ENCODE measurements around the gene MAGI3. TPM values are rescaled to one million over a fixed set of nuclear protein-coding genes. Genes with fewer than 3 reads are reported as not detected.

The MAGI3 gene
- total RNA-seq, 3 donors from 2014 or later (not counting 1 experiment from before 2014, with no cell fraction given), result 0.61 to 1.6 (median 0.66) TPM

DNA sequence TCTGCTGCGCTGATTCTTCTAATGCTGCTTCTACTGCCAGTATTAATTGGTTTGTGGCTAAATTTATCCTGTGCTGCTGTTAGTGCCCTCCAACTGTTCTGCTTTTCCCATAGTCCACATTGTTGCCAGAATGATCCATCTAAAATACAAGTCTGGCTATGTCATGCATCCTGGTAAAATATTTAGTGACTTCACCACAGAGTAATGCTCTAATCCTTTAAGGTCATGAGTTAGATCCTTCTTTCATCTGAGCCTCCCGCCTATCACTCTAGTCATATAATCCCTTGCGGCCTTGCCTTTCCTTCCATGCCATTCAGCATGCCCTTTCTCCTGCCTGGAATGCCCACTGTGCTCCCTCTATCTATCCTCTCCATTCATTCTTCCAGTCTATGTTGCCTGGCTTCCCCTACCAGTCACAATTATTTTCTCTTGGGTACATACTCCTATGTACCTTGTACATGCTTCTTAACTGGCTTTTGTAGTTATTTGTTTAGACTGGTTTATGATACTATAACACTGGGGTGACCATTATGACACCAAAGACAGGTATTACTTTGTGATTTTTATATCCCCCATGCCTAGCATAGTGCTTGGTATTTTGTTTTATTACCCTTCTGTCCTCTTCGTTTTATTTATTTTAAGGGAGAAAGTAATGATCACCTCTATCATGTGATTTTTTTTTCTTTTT, 144.0 kb downstream of the MAGI3 start:
- DNase-seq, result no peak
- Histone ChIP-seq H3K9me3 (ENCODE audit: control insufficient read depth, insufficient read depth, low read length) (no peaks in the 10 kb centered on the region), H3K27ac (ENCODE audit: low read length) (no peak overlapping the region), H3K36me3 (ENCODE audit: control insufficient read depth, insufficient read depth, low read length) (no peaks in the 10 kb centered on the region), H3K4me1 (ENCODE audit: control insufficient read depth, insufficient read depth, low read length) (no peaks in the 10 kb centered on the region), H3K27me3 (ENCODE audit: control insufficient read depth, insufficient read depth, low read length) (no peaks in the 10 kb centered on the region), H3K4me3 (ENCODE audit: low read length) (no peak overlapping the region)
- H3K36me3 Mint-ChIP-seq, result no peaks in the 10 kb centered on the region
- peaks cover 0 to 10% of the 10 kb centered on the region in 2 donors for H3K27me3 Mint-ChIP-seq (ENCODE audit: low read depth in 2 of 2)
- no peak overlapping the region for H3K4me3 Mint-ChIP-seq
- H3K4me1 Mint-ChIP-seq, result no peaks in the 10 kb centered on the region
- intact Hi-C loops (cut with micrococcal nuclease), result no loop called here
- no peak overlapping the region for H3K27ac Mint-ChIP-seq
- WGBS (ENCODE audit: insufficient coverage), result 98% methylated on average over 3 of the region's 4 CpGs
- no peak for ATAC-seq
- TF ChIP-seq, protein P1, sequence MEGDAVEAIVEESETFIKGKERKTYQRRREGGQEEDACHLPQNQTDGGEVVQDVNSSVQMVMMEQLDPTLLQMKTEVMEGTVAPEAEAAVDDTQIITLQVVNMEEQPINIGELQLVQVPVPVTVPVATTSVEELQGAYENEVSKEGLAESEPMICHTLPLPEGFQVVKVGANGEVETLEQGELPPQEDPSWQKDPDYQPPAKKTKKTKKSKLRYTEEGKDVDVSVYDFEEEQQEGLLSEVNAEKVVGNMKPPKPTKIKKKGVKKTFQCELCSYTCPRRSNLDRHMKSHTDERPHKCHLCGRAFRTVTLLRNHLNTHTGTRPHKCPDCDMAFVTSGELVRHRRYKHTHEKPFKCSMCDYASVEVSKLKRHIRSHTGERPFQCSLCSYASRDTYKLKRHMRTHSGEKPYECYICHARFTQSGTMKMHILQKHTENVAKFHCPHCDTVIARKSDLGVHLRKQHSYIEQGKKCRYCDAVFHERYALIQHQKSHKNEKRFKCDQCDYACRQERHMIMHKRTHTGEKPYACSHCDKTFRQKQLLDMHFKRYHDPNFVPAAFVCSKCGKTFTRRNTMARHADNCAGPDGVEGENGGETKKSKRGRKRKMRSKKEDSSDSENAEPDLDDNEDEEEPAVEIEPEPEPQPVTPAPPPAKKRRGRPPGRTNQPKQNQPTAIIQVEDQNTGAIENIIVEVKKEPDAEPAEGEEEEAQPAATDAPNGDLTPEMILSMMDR (IDR thresholded peaks at IDR 0.05), result no peak
- H3K9me3 Mint-ChIP-seq, result no peaks in the 10 kb centered on the region

- Mint-ChIP-seq H3K4me3 (no peak overlapping the region), H3K27me3 (ENCODE audit: low read depth in 2 of 2) (peaks cover 0 to 10% of the 10 kb centered on the region in 2 donors), H3K36me3 (no peaks in the 10 kb centered on the region), H3K27ac (no peak overlapping the region), H3K4me1 (no peaks in the 10 kb centered on the region), H3K9me3 (no peaks in the 10 kb centered on the region)
- no peaks in the 10 kb centered on the region for H3K27me3 ChIP-seq (ENCODE audit: control insufficient read depth, insufficient read depth, low read length)
- H3K27ac ChIP-seq (ENCODE audit: low read length), result no peak overlapping the region
- TF ChIP-seq, protein P1 (IDR thresholded peaks at IDR 0.05), result no peak
- DNase-seq, result no peak
- H3K36me3 ChIP-seq (ENCODE audit: control insufficient read depth, insufficient read depth, low read length), result no peaks in the 10 kb centered on the region
- intact Hi-C loops (cut with micrococcal nuclease), result no loop called here
- no peaks in the 10 kb centered on the region for H3K4me1 ChIP-seq (ENCODE audit: control insufficient read depth, insufficient read depth, low read length)
- WGBS (ENCODE audit: insufficient coverage), result no CpG with 5 or more reads among the region's 1 CpG
- no peak for ATAC-seq
- no peak overlapping the region for H3K4me3 ChIP-seq (ENCODE audit: low read length)
- no peaks in the 10 kb centered on the region for H3K9me3 ChIP-seq (ENCODE audit: control insufficient read depth, insufficient read depth, low read length)
Observed at GRCh38 chr1:113534875-113535274, 144.6 kb downstream of the MAGI3 start.

- Histone ChIP-seq H3K9me3 (ENCODE audit: control insufficient read depth, insufficient read depth, low read length) (no peaks in the 10 kb centered on the region), H3K4me1 (ENCODE audit: control insufficient read depth, insufficient read depth, low read length) (no peaks in the 10 kb centered on the region), H3K4me3 (ENCODE audit: low read length) (no peak overlapping the region), H3K27me3 (ENCODE audit: control insufficient read depth, insufficient read depth, low read length) (no peaks in the 10 kb centered on the region), H3K27ac (ENCODE audit: low read length) (no peak overlapping the region), H3K36me3 (ENCODE audit: control insufficient read depth, insufficient read depth, low read length) (no peaks in the 10 kb centered on the region)
- Mint-ChIP-seq H3K27me3 (ENCODE audit: low read depth in 2 of 2) (peaks cover 0 to 10% of the 10 kb centered on the region in 2 donors), H3K9me3 (no peaks in the 10 kb centered on the region), H3K27ac (no peak overlapping the region), H3K36me3 (no peaks in the 10 kb centered on the region), H3K4me1 (no peaks in the 10 kb centered on the region), H3K4me3 (no peak overlapping the region)
- 80% methylated on average over 1 of the region's 1 CpG for WGBS (ENCODE audit: insufficient coverage)
- TF ChIP-seq, protein P1 (IDR thresholded peaks at IDR 0.05), result no peak
- ATAC-seq, result no peak
- intact Hi-C loops (cut with micrococcal nuclease), result no loop called here
- no peak for DNase-seq
Observed at GRCh38 chr1:113536182-113536780, 146.0 kb downstream of the MAGI3 start.

Measured in natural killer cell (primary cell).